SK-N-MC (cell line): ENCODE data around the gene MBOAT2.
"Not testable (repeated sequence)": the region's sequence is repeated elsewhere in the genome, so short reads cannot be mapped to it uniquely, and the experiment has no call there.

Experiments
- DNase-seq: peaks from one replicate; pipeline ENCODE4 v3.0.0-alpha.2; 2011; ENCODE audit warnings: low read depth, low spot score
- H3K27ac ChIP-seq: fragments of 200-600 bp; sonication (generic); 2 replicates; pipeline ENCODE4 v1.5.1; 2016; ENCODE audit warnings: mixed run types
- H3K36me3 ChIP-seq: fragments of 200-600 bp; sonication (generic); 2 replicates; pipeline ENCODE4 v1.6.1; 2017; ENCODE audit warnings: antibody characterized with exemption, low read length, mixed read lengths; ENCODE audit not compliant: insufficient read depth
- H3K4me3 ChIP-seq: fragments of 200-600 bp; sonication (generic); 2 replicates; pipeline ENCODE4 v1.5.1; 2016
- H3K9ac ChIP-seq: fragments of 200-600 bp; sonication (generic); 2 replicates; pipeline ENCODE4 v1.8.0; 2017; ENCODE audit warnings: mixed run types, mixed read lengths; ENCODE audit not compliant: insufficient read length
- H3K9me3 ChIP-seq: fragments of 200-600 bp; sonication (generic); 2 replicates; pipeline ENCODE4 v1.6.1; 2017; ENCODE audit warnings: low read depth, mild to moderate bottlenecking, antibody characterized with exemption, low read length, moderate library complexity, mixed read lengths
- EZH2 ChIP-seq: fragments of 200-600 bp; sonication (generic); IDR thresholded peaks from one replicate; pipeline ENCODE4 v1.6.1; 2017; ENCODE audit warnings: antibody characterized with exemption
- FOXP2 ChIP-seq: optimal IDR thresholded peaks from 2 replicates; pipeline ENCODE3; 2011; ENCODE audit warnings: mild to moderate bottlenecking, moderate library complexity; ENCODE audit not compliant: insufficient read depth; ENCODE audit errors: extremely low read length, control extremely low read depth
- POLR2AphosphoS5 ChIP-seq: IDR thresholded peaks from 2 replicates; pipeline ENCODE4 v1.6.1; 2012; ENCODE audit warnings: mild to moderate bottlenecking, low read depth, low read length, borderline replicate concordance

The MBOAT2 gene

GRCh38 chr2:8983571-8983970, 19.9 kb downstream of the MBOAT2 start:
- H3K9me3 ChIP-seq, result no peaks in the 10 kb centered on the region; the same call in 1 of the 2 replicates
- peak overlapping the region; percentile 76 for H3K4me3 ChIP-seq
- peak overlapping the region; percentile 98 for H3K27ac ChIP-seq
- TF ChIP-seq EZH2 (no peak), POLR2AphosphoS5 (no peak), FOXP2 (no peak)
- DNase-seq, result no peak
- no peaks in the 10 kb centered on the region for H3K36me3 ChIP-seq
- peak overlapping the region; percentile 75 for H3K9ac ChIP-seq

GRCh38 chr2:8981876-8982275, 21.6 kb downstream of the MBOAT2 start:
- no peak overlapping the region for H3K4me3 ChIP-seq
- H3K9me3 ChIP-seq, result no peaks in the 10 kb centered on the region; the same call in 1 of the 2 replicates
- H3K27ac ChIP-seq, result no peak overlapping the region
- TF ChIP-seq EZH2 (no peak), FOXP2 (no peak), POLR2AphosphoS5 (no peak)
- no peaks in the 10 kb centered on the region for H3K36me3 ChIP-seq
- no peak for DNase-seq
- no peak overlapping the region for H3K9ac ChIP-seq

DNA sequence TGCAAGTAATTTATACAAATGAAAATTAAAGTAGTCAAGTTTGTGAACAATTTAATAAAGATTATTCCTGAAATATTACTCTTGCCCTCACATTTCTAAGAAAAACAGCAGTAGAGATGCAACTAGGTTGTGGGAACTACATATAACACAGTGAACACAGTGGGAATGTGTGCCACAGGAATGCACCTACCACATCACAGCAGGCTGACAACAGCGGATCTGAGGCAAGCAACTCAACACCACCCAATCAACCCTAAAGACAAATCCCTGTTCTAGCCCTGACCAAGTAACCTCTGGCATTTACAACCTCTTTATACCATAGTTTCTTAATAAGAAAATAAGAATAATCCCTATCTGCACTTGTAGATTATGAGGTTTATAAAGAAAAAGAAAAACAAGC, 23.4 kb downstream of the MBOAT2 start:
- no peak overlapping the region for H3K4me3 ChIP-seq
- no peaks in the 10 kb centered on the region; the same call in 1 of the 2 replicates for H3K9me3 ChIP-seq
- no peaks in the 10 kb centered on the region for H3K36me3 ChIP-seq
- TF ChIP-seq POLR2AphosphoS5, result no peak
- no peak for TF ChIP-seq FOXP2
- no peak for TF ChIP-seq EZH2
- no peak overlapping the region for H3K27ac ChIP-seq
- no peak for DNase-seq
- H3K9ac ChIP-seq, result no peak overlapping the region

GRCh38 chr2:8977758-8978157, 25.7 kb downstream of the MBOAT2 start:
- TF ChIP-seq POLR2AphosphoS5, result no peak
- TF ChIP-seq EZH2, result no peak
- TF ChIP-seq FOXP2, result no peak
- H3K4me3 ChIP-seq, result no peak overlapping the region
- H3K36me3 ChIP-seq, result no peaks in the 10 kb centered on the region
- no peak overlapping the region for H3K27ac ChIP-seq
- no peaks in the 10 kb centered on the region; the same call in 1 of the 2 replicates for H3K9me3 ChIP-seq
- H3K9ac ChIP-seq, result no peak overlapping the region
- DNase-seq, result no peak

GRCh38 chr2:8976442-8977259, 26.8 kb downstream of the MBOAT2 start:
- H3K9ac ChIP-seq, result no peak overlapping the region
- H3K9me3 ChIP-seq, result no peaks in the 10 kb centered on the region; the same call in 1 of the 2 replicates
- no peaks in the 10 kb centered on the region for H3K36me3 ChIP-seq
- TF ChIP-seq EZH2 (no peak), POLR2AphosphoS5 (no peak), FOXP2 (no peak)
- no peak overlapping the region for H3K27ac ChIP-seq
- no peak for DNase-seq
- H3K4me3 ChIP-seq, result no peak overlapping the region

GRCh38 chr2:8974016-8974415, 29.5 kb downstream of the MBOAT2 start:
- DNase-seq, result no peak
- TF ChIP-seq POLR2AphosphoS5, result no peak
- no peak for TF ChIP-seq EZH2
- TF ChIP-seq FOXP2, result no peak
- H3K27ac ChIP-seq, result no peak overlapping the region
- no peaks in the 10 kb centered on the region for H3K36me3 ChIP-seq
- H3K9me3 ChIP-seq, result no peaks in the 10 kb centered on the region
- no peak overlapping the region for H3K9ac ChIP-seq
- no peak overlapping the region for H3K4me3 ChIP-seq

DNA sequence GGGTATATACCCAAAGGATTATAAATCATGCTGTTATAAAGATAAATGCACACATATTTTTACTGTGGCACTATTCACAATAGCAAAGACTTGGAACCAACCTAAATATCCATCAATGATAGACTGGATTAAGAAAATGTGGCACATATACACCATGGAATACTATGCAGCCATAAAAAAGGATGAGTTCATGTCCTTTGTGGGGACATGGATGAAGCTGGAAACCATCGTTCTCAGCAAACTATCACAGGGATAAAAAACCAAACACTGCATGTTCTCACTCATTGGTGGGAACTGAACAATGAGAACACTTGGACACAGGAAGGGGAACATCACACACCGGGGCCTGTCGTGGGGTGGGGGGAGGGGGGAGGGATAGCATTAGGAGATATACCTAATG, 30.5 kb downstream of the MBOAT2 start:
- not testable (repeated sequence) for H3K4me3 ChIP-seq, H3K9ac ChIP-seq, H3K36me3 ChIP-seq, DNase-seq, H3K27ac ChIP-seq, H3K9me3 ChIP-seq

- H3K4me3 ChIP-seq, H3K9me3 ChIP-seq, DNase-seq, H3K9ac ChIP-seq, H3K27ac ChIP-seq, H3K36me3 ChIP-seq: not testable (repeated sequence)
Observed at GRCh38 chr2:8972535-8972934, 30.9 kb downstream of the MBOAT2 start.

- H3K9ac ChIP-seq, H3K4me3 ChIP-seq, H3K27ac ChIP-seq, H3K9me3 ChIP-seq, DNase-seq, H3K36me3 ChIP-seq: not testable (repeated sequence)
Observed at GRCh38 chr2:8969348-8969747, 34.1 kb downstream of the MBOAT2 start.
